ENCODE data around the gene ABCC6. TPM values are rescaled to one million over a fixed set of nuclear protein-coding genes. Genes with fewer than 3 reads are reported as not detected.

The ABCC6 gene
- total RNA-seq, 1 donor from 2014 or later = 5.9 TPM

DNA sequence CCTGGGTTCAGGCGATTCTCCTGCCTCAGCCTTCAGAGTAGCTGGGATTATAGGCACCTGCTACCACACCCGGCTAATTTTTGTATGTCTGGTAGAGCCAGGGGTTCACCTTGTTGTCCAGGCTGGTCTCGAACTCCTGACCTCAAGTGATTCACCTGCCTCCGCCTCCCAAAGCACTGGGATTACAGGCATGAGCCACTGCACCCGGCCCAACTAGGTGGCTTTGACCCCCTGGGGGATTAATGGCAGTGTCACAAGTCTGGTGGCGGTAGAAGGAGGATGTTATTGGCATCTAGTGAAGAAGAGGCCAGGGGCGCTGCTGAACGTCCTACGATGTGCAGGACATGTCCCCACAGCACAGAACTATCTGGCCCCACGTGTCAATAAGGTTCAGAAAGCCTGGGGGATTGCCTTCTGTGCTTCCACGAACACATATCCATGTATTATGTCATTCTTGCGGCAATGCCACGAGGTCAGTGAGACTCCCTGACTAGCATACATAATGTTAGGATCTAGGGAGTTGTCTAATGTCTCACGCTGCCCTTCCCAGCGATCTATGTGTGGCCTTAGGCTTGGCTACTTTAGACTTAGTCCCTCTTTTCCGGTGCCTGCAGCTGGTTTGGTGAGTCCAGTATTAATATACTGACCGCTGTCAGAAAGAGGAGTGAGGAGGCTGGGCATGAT, 75.8 kb downstream of the ABCC6 start:
- no peak for DNase-seq (ENCODE audit: extremely low spot score, unreplicated experiment)
- Mint-ChIP-seq H3K4me1 (ENCODE audit: unreplicated experiment) (no peaks in the 10 kb centered on the region), H3K27ac (no peak overlapping the region), H3K4me3 (no peak overlapping the region), H3K27me3 (no peaks in the 10 kb centered on the region), H3K9me3 (no peaks in the 10 kb centered on the region), H3K36me3 (no peaks in the 10 kb centered on the region)
- TF ChIP-seq, protein P1, sequence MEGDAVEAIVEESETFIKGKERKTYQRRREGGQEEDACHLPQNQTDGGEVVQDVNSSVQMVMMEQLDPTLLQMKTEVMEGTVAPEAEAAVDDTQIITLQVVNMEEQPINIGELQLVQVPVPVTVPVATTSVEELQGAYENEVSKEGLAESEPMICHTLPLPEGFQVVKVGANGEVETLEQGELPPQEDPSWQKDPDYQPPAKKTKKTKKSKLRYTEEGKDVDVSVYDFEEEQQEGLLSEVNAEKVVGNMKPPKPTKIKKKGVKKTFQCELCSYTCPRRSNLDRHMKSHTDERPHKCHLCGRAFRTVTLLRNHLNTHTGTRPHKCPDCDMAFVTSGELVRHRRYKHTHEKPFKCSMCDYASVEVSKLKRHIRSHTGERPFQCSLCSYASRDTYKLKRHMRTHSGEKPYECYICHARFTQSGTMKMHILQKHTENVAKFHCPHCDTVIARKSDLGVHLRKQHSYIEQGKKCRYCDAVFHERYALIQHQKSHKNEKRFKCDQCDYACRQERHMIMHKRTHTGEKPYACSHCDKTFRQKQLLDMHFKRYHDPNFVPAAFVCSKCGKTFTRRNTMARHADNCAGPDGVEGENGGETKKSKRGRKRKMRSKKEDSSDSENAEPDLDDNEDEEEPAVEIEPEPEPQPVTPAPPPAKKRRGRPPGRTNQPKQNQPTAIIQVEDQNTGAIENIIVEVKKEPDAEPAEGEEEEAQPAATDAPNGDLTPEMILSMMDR (conservative IDR thresholded peaks at IDR 0.05) = no peak

DNA sequence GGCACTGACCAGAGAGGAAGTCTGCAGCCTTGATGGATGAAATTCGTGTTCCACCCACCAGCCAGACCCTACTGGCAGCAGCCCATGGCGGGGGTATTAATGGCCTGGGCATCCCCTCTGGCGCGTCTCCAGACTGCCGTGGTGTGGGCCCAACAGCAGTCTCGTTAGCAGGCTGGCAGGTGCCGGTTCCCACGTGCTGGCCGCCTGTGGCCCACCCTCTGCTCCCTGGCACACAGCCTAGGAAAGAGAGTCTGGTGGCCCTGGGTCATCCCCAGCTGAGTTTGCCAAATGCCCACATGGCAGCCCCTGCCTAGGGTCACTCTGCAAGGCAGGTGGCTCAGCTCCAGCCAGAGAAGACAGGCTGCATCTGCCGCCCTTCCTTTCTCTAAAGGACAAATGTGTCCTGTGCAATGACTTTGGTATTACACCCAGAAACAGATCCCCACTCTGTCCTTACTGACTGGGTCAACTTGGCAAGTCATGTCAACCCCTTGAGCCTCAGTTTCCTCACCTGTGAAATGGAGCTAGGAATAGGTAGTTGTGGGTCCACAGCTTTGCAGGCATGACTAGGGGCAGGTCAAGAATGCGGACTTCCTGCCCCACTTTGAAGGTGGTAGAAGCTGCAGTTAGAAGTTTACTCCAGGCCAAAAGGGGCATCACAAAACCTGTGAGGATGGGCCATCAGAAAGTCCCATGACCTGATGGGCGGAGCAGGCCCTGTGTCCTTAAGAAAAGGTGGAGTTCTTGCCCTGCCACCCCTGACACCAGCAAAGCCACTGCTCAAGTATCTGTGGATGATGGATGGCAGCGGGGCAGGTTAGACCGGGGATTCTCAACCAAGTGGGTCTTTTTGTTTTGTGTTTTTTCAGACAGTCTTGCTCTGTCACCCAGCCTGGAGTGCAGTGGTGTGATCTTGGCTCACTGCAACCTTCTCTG, 76.6 kb downstream of the ABCC6 start:
- Mint-ChIP-seq H3K4me3 (no peak overlapping the region), H3K36me3 (peaks cover 3% of the 10 kb centered on the region), H3K9me3 (no peaks in the 10 kb centered on the region), H3K27me3 (no peaks in the 10 kb centered on the region), H3K4me1 (ENCODE audit: unreplicated experiment) (no peaks in the 10 kb centered on the region), H3K27ac (no peak overlapping the region)
- TF ChIP-seq, protein P1 (conservative IDR thresholded peaks at IDR 0.05) = no peak
- DNase-seq (ENCODE audit: extremely low spot score, unreplicated experiment) = no peak

DNA sequence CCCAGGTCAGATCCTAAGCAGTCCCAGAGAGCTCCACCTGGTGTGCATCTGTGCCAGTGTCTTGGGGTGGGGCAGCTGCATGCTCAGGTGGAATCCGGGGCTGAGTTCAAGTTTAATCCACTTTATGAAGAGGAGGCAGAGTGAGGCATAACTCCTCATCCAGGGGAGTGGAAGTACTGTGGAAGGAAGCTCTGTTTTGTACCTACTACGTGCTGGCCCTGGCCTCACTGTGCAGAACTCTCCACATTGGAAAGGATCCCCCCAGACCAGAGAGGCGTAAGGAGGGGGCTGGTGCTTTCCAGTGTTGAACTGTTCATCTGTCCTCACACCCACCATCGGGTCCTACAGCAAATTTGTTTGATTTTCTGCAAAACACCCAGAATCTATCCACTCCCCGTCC, 78.0 kb downstream of the ABCC6 start:
- no peak for DNase-seq (ENCODE audit: extremely low spot score, unreplicated experiment)
- peaks cover 3% of the 10 kb centered on the region for H3K36me3 Mint-ChIP-seq
- no peak overlapping the region for H3K4me3 Mint-ChIP-seq
- no peaks in the 10 kb centered on the region for H3K9me3 Mint-ChIP-seq
- H3K27me3 Mint-ChIP-seq = no peaks in the 10 kb centered on the region
- TF ChIP-seq, protein P1 (conservative IDR thresholded peaks at IDR 0.05) = no peak
- H3K4me1 Mint-ChIP-seq (ENCODE audit: unreplicated experiment) = no peaks in the 10 kb centered on the region
- no peak overlapping the region for H3K27ac Mint-ChIP-seq

DNA sequence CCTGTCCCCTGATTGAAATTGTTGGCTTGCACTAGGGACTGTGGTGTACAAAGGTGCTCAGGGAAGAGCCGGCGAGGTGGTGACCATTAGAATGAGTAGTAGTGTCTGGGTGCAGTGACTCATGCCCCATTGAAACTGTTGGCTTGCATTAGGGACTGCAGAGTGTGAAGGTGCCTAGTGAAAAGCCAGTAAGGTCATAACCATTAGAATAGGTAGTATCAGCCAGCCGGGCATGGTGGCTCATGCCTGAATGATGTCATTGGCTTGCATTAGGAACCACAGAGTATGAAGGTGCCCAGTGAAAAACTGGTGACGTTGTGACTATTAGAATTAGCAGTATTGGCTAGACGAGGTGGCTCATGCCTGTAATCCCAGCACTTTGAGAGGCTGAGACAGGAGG, 78.9 kb downstream of the ABCC6 start:
- Mint-ChIP-seq H3K9me3 (no peaks in the 10 kb centered on the region), H3K36me3 (peaks cover 10% of the 10 kb centered on the region), H3K27me3 (no peaks in the 10 kb centered on the region), H3K4me1 (ENCODE audit: unreplicated experiment) (no peaks in the 10 kb centered on the region), H3K27ac (no peak overlapping the region), H3K4me3 (no peak overlapping the region)
- TF ChIP-seq, protein P1 (conservative IDR thresholded peaks at IDR 0.05) = no peak
- DNase-seq (ENCODE audit: extremely low spot score, unreplicated experiment) = no peak

DNA sequence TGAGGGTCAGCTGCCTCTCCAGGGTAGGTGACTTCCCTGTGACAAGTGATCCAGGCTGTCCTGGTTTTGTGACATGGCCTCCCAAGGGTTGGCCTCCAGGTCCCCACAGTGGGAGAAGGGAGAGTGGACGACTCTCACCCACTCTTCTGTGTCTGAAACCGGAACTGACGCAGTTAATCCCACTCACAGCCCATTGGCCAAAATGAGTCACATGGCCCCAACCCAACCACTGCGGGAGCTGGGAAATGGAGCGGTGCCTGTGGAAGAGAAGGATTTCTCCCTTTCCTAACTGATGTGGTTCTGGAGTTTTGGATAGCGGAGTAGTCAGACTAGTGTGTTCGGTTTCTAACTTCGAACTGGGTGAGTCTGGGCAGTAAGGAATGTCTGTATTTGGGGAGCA, 79.4 kb downstream of the ABCC6 start:
- no peaks in the 10 kb centered on the region for H3K27me3 Mint-ChIP-seq
- TF ChIP-seq, protein P1 (conservative IDR thresholded peaks at IDR 0.05) = no peak
- no peak for DNase-seq (ENCODE audit: extremely low spot score, unreplicated experiment)
- no peaks in the 10 kb centered on the region for H3K9me3 Mint-ChIP-seq
- no peak overlapping the region for H3K4me3 Mint-ChIP-seq
- no peak overlapping the region for H3K27ac Mint-ChIP-seq
- peaks cover 10% of the 10 kb centered on the region for H3K36me3 Mint-ChIP-seq
- no peaks in the 10 kb centered on the region for H3K4me1 Mint-ChIP-seq (ENCODE audit: unreplicated experiment)

Data from type B pancreatic cell (in vitro differentiated cells).